K562 (cell line): ENCODE results near the gene UNC5C. TPM values are rescaled to one million over a fixed set of nuclear protein-coding genes. Genes with fewer than 3 reads are reported as not detected.

Experiments used
- ATAC-seq: fragments of 200-7000 bp; cut with Tn5 transposase; 3 replicates; pipeline ENCODE4 v1.9.1; 2020; ENCODE audit warnings: moderate library complexity
- BruUV-seq: library from RNA; stranded (reverse); fragments of 400-500 nt; replicated peaks from 2 replicates; lab custom pipeline; 2021; lab: Mats Ljungman, UMichigan
- CTCF ChIA-PET: fragments of 300-600 bp; formaldehyde crosslinking; extraction: SDS; loops from one replicate; lab custom pipeline; 2021; ENCODE audit warnings: low intra/inter-chr PET ratio; lab: Yijun Ruan, JAX
- POLR2A ChIA-PET: fragments of 300-600, 350-650 bp; sonication (Branson Sonifier 250); formaldehyde crosslinking; extraction: SDS; loops from one replicate; lab custom pipeline; 2021; ENCODE audit warnings: antibody characterized with exemption, inconsistent platforms; lab: Yijun Ruan, JAX
- DNase-seq, 4 experiments: peaks; one replicate each; pipeline versions ENCODE4 v3.0.0 to v3.0.0-alpha.2; 2011 to 2018; ENCODE audit warnings: low spot score in 3 of 4, mixed read lengths in 3 of 4; ENCODE audit errors: extremely low read depth in 1 of 4
- FAIRE-seq: peaks from 2 replicates; lab custom pipeline; 2011; peaks lifted over from hg19 to GRCh38; lab: Jason Lieb, UNC
- H2AFZ ChIP-seq: 2 replicates; pipeline ENCODE4 v1.6.0; 2011; ENCODE audit warnings: low read depth, low read length, control low read depth, inconsistent platforms
- H3K27ac ChIP-seq: fragments of 200-600 bp; 3 replicates; pipeline ENCODE4 v1.8.0; 2011; ENCODE audit warnings: low read depth, mild to moderate bottlenecking, control low read depth, inconsistent platforms, low read length, moderate library complexity, mixed read lengths; ENCODE audit errors: extremely low read depth
- H3K27me3 ChIP-seq, 2 experiments: fragments of 300-600 bp in 1 of 2; 2 replicates in 1 of 2; 3 replicates in 1 of 2; pipeline versions ENCODE4 v1.6.0 to v1.8.0; 2011; ENCODE audit warnings: inconsistent platforms in 2 of 2, low read length in 2 of 2, mild to moderate bottlenecking in 1 of 2, mixed read lengths in 1 of 2, moderate library complexity in 1 of 2; ENCODE audit not compliant: control insufficient read depth in 2 of 2, insufficient read depth in 2 of 2
- H3K36me3 ChIP-seq: fragments of 300-600 bp; 3 replicates; pipeline ENCODE4 v1.8.0; 2011; ENCODE audit warnings: mild to moderate bottlenecking, low read length, inconsistent platforms; ENCODE audit not compliant: control insufficient read depth, insufficient read depth
- H3K4me1 ChIP-seq, 2 experiments: fragments of 200-600 bp in 1 of 2; replicated peaks in 1 of 2; 2 replicates in 1 of 2; 3 replicates in 1 of 2; pipeline versions ENCODE4 v1.5.1 to v1.8.0; 2011; ENCODE audit warnings: inconsistent platforms in 2 of 2, low read length in 2 of 2, mild to moderate bottlenecking in 1 of 2, mixed read lengths in 1 of 2, moderate library complexity in 1 of 2; ENCODE audit not compliant: control insufficient read depth in 2 of 2, insufficient read depth in 2 of 2
- H3K4me2 ChIP-seq: 2 replicates; pipeline ENCODE4 v1.6.1; 2011; ENCODE audit warnings: low read length, control low read depth, inconsistent platforms, mixed read lengths; ENCODE audit not compliant: insufficient read depth
- H3K4me3 ChIP-seq: fragments of 200-600 bp; sonication (generic), shearing (Covaris generic); 2 replicates; pipeline ENCODE4 v1.5.1; 2016; ENCODE audit warnings: control low read depth, inconsistent platforms
- H3K79me2 ChIP-seq: fragments of 200-600 bp; 3 replicates; pipeline ENCODE4 v1.8.0; 2011; ENCODE audit warnings: low read length, inconsistent platforms; ENCODE audit not compliant: control insufficient read depth, insufficient read depth
- H3K9ac ChIP-seq, 2 experiments: 2 replicates each; pipeline versions ENCODE4 v1.6.0 to v1.6.1; 2011; ENCODE audit warnings: low read depth in 2 of 2, low read length in 2 of 2, control low read depth in 1 of 2, inconsistent platforms in 1 of 2, mild to moderate bottlenecking in 1 of 2, mixed read lengths in 1 of 2; ENCODE audit not compliant: insufficient read depth in 1 of 2
- H3K9me1 ChIP-seq: one replicate; pipeline ENCODE4 v1.6.0; 2011; ENCODE audit warnings: inconsistent platforms, mild to moderate bottlenecking, low read length, moderate library complexity; ENCODE audit not compliant: control insufficient read depth, insufficient read depth
- H3K9me3 ChIP-seq: replicated peaks from 2 replicates; pipeline ENCODE4 v1.5.1; 2011; ENCODE audit warnings: low read depth, low read length, inconsistent platforms; ENCODE audit not compliant: control insufficient read depth, insufficient read depth
- H4K20me1 ChIP-seq: replicated peaks from 2 replicates; pipeline ENCODE4 v1.6.1; 2011; ENCODE audit warnings: low read length, inconsistent platforms, mixed read lengths; ENCODE audit not compliant: control insufficient read depth, insufficient read depth
- ADNP ChIP-seq: fragments of 200-800 bp; sonication (Bioruptor generic); IDR thresholded peaks from 2 replicates; pipeline ENCODE4 v1.6.1; 2016; ENCODE audit warnings: missing genetic modification characterization, missing compliant biosample characterization
- E2F6 ChIP-seq, 2 experiments: IDR thresholded peaks; 2 replicates each; pipeline ENCODE4 v1.6.1; 2011; ENCODE audit warnings: borderline replicate concordance in 1 of 2, control low read depth in 1 of 2, low read depth in 1 of 2, low read length in 1 of 2, mild to moderate bottlenecking in 1 of 2, mixed read lengths in 1 of 2, moderate library complexity in 1 of 2; ENCODE audit not compliant: insufficient read depth in 1 of 2, insufficient read length in 1 of 2, poor library complexity in 1 of 2, severe bottlenecking in 1 of 2; ENCODE audit errors: extremely low read depth in 1 of 2
- RBM17 ChIP-seq: fragments of 200-400 bp; formaldehyde crosslinking; IDR thresholded peaks from 2 replicates; pipeline ENCODE4 v1.6.1; 2017; ENCODE audit warnings: low read depth, mild to moderate bottlenecking, low read length, borderline replicate concordance
- RBM25 ChIP-seq: fragments of 200-400 bp; formaldehyde crosslinking; IDR thresholded peaks from 2 replicates; pipeline ENCODE4 v1.6.1; 2018; ENCODE audit warnings: low read length, low read depth, moderate library complexity; ENCODE audit not compliant: severe bottlenecking
- RUNX1 ChIP-seq: sonication (generic); IDR thresholded peaks from 2 replicates; pipeline ENCODE4 v1.6.1; 2016; ENCODE audit warnings: antibody characterized with exemption, low read depth
- TAF9B ChIP-seq: fragments of 450-650 bp; IDR thresholded peaks from 2 replicates; pipeline ENCODE4 v1.6.1; 2018; ENCODE audit warnings: mild to moderate bottlenecking; ENCODE audit not compliant: partially characterized antibody
- THAP12 ChIP-seq: fragments of 250-450 bp; sonication (Bioruptor Pico); IDR thresholded peaks from 2 replicates; pipeline ENCODE4 v1.9.0; 2021; ENCODE audit warnings: mild to moderate bottlenecking, inconsistent platforms
- ZBTB1 ChIP-seq: sonication (generic); formaldehyde crosslinking; IDR thresholded peaks from 2 replicates; pipeline ENCODE4 v1.8.1; 2023; ENCODE audit warnings: missing genetic modification reagents, low read depth, mild to moderate bottlenecking, borderline replicate concordance
- ZNF121 ChIP-seq: sonication (generic); formaldehyde crosslinking; conservative IDR thresholded peaks from 2 replicates; pipeline ENCODE4 v1.8.0; 2022; ENCODE audit warnings: missing genetic modification reagents
- ZNF318 ChIP-seq, 2 experiments: fragments of 450-650 bp; IDR thresholded peaks; 2 replicates each; pipeline ENCODE4 v1.6.1; 2016; ENCODE audit warnings: mild to moderate bottlenecking in 2 of 2, borderline replicate concordance in 1 of 2, low read depth in 1 of 2, moderate library complexity in 1 of 2
- WGBS: fragments of 100-300 bp; shearing (Covaris generic); methylation state at CpG from one replicate; pipeline ENCODE4 v1.1.6; 2016; ENCODE audit warnings: low coverage, mixed read lengths; ENCODE audit not compliant: insufficient coverage; ENCODE audit errors: missing lambda C conversion rate; 5-methylcytosine and 5-hydroxymethylcytosine counted together
- in situ Hi-C: fragments of 300-500 bp; cut with MboI; formaldehyde crosslinking; loops from 4 replicates; pipeline ENCODE4 v1.15.0; 2018; ENCODE audit warnings: inconsistent platforms, mixed read lengths
- intact Hi-C: fragments of 100-400 bp; cut with micrococcal nuclease; formaldehyde crosslinking; loops from 2 replicates; pipeline ENCODE4 v1.14.2; 2022
- polyA plus RNA-seq, 8 experiments: library from polyadenylated mRNA; depleted of rRNA in 4 of 8; stranded (reverse) in 5 of 8; unstranded in 3 of 8; fragments of >200 nt; fragmentation: Nextera tagmentation in 2 of 8; fragmentation: Illumina TruSeq in 1 of 8; extraction: Ambion mirVana in 2 of 8; extraction: Trizol in 1 of 8; gene quantifications; 2 replicates each; pipeline versions ENCODE4 v1.2.1 to v1.2.3, GENCODE V29; 2011 to 2014; ENCODE audit warnings: inconsistent platforms in 1 of 8, missing spikeins in 1 of 8
- total RNA-seq, 7 experiments: library from RNA; depleted of rRNA in 6 of 7; stranded (reverse); fragments of >200 nt in 6 of 7; fragmentation: Illumina TruSeq in 2 of 7; extraction: Trizol in 2 of 7; gene quantifications; 2 replicates each; pipeline versions ENCODE4 v1.2.1 to v1.2.3, GENCODE V29; 2011 to 2021; ENCODE audit warnings: low replicate concordance in 1 of 7

UNC5C gene
- total and polyA plus RNA-seq, 9 of the 15 experiments (the other 6 are each of a cell fraction or from before 2014, with no cell fraction given), result under 0.01 to 0.10 (median 0.03) TPM; not detected in 1

GRCh38 chr4:95432466-95432865, 116.3 kb downstream of the UNC5C start:
- BruUV-seq, result no TSS peak
- no peak for DNase-seq
- H3K9me3 ChIP-seq, result no peaks in the 10 kb centered on the region
- FAIRE-seq, result no peak
- H3K9me1 ChIP-seq, result no peaks in the 10 kb centered on the region
- 0% methylated on average over 1 of the region's 1 CpG for WGBS
- intact Hi-C loops, result no loop called here
- H4K20me1 ChIP-seq, result no peaks in the 10 kb centered on the region
- ChIA-PET CTCF (no interaction called here), POLR2A (no interaction called here)
- H2AFZ ChIP-seq, result no peak overlapping the region
- no peaks in the 10 kb centered on the region for H3K79me2 ChIP-seq
- ATAC-seq, result no peak
- no peaks in the 10 kb centered on the region for H3K27me3 ChIP-seq
- H3K4me3 ChIP-seq, result no peak overlapping the region
- H3K4me2 ChIP-seq, result no peak overlapping the region
- H3K4me1 ChIP-seq, result no peaks in the 10 kb centered on the region
- H3K27ac ChIP-seq, result no peak overlapping the region
- in situ Hi-C loops, result no loop called here
- H3K9ac ChIP-seq, result no peak overlapping the region
- H3K36me3 ChIP-seq, result no peaks in the 10 kb centered on the region
- no peak for TF ChIP-seq E2F6 (IDR thresholded peaks at IDR 0.05; ENCODE audit: borderline replicate concordance in 1 of 2, extremely low read depth in 1 of 2, insufficient read depth in 1 of 2, insufficient read length in 1 of 2, low read depth in 1 of 2, low read length in 1 of 2, poor library complexity in 1 of 2, severe bottlenecking in 1 of 2)
- TF ChIP-seq RUNX1, result no peak
- TF ChIP-seq THAP12 (CRISPR knock-in tag), result no peak
- no peak for TF ChIP-seq RBM17
- no peak for TF ChIP-seq ADNP (tag)
- TF ChIP-seq ZNF121 (CRISPR knock-in tag), result no peak
- TF ChIP-seq ZNF318 (IDR thresholded peaks at IDR 0.05; ENCODE audit: borderline replicate concordance in 1 of 2, low read depth in 1 of 2), result no peak
- no peak for TF ChIP-seq TAF9B
- no peak for TF ChIP-seq RBM25
- no peak for TF ChIP-seq ZBTB1 (CRISPR knock-in tag)
